ENCODE data around the gene PALD1. TPM values are rescaled to one million over a fixed set of nuclear protein-coding genes. Genes with fewer than 3 reads are reported as not detected.

The PALD1 gene
- total RNA-seq, 1 experiment from 2014 or later, result 33.1 TPM

- Histone ChIP-seq H3K4me3 (replicated peaks in 1 of 2; ENCODE audit: low read depth in 1 of 2, low read length in 2 of 2) (no peak overlapping the region), H3K36me3 (ENCODE audit: control insufficient read depth in 1 of 2, insufficient read depth in 2 of 2, low read length in 2 of 2) (no peaks in the 10 kb centered on the region), H3K9me3 (ENCODE audit: control insufficient read depth in 1 of 2, insufficient read depth in 1 of 2, low read depth in 1 of 2, low read length in 2 of 2) (no peaks in the 10 kb centered on the region), H2AFZ (ENCODE audit: low read depth, low read length, poor library complexity, severe bottlenecking) (no peak overlapping the region), H3K27ac (ENCODE audit: low read depth, low read length) (no peak overlapping the region), H3K79me2 (ENCODE audit: insufficient read depth, low read length) (peaks cover 64% of the 10 kb centered on the region), H3K4me1 (ENCODE audit: control insufficient read depth in 1 of 2, insufficient read depth in 2 of 2, low read length in 2 of 2) (peaks cover 20 to 32% of the 10 kb centered on the region in 2 experiments; a peak in 3 of 4 replicates), H4K20me1 (ENCODE audit: insufficient read depth) (no peaks in the 10 kb centered on the region), H3K27me3 (ENCODE audit: insufficient read depth, low read length) (no peaks in the 10 kb centered on the region), H3K9me2 (ENCODE audit: insufficient read depth) (no peaks in the 10 kb centered on the region), H3K4me2 (ENCODE audit: low read length) (no peak overlapping the region), H3K9ac (ENCODE audit: low read length) (no peak overlapping the region)
- ChIA-PET RAD21 (ENCODE audit: low non-redundant PET in 1 of 2, low total read pairs in 2 of 2, uncharacterized antibody in 2 of 2, unreplicated experiment in 2 of 2) (no interaction called here), POLR2A (no interaction called here), CTCF (no interaction called here)
- intact Hi-C loops (cut with micrococcal nuclease), result no loop called here
- ATAC-seq (no peak), DNase-seq (ENCODE audit: low read depth, low spot score) (no peak)
- TF ChIP-seq EZH2 (IDR thresholded peaks at IDR 0.05) (no peak), SRF (IDR thresholded peaks at IDR 0.05; ENCODE audit: low read depth) (no peak), SIN3A (IDR thresholded peaks at IDR 0.05; ENCODE audit: low read depth) (no peak), ATF3 (IDR thresholded peaks at IDR 0.05) (no peak), POLR2A (IDR thresholded peaks at IDR 0.05; ENCODE audit: borderline replicate concordance, extremely low read depth, insufficient read depth, insufficient read length) (no peak), CBX3 (IDR thresholded peaks at IDR 0.05; ENCODE audit: low read depth) (no peak), POLR2AphosphoS5 (IDR thresholded peaks at IDR 0.05; ENCODE audit: low read depth, low read length) (no peak), ELF1 (IDR thresholded peaks at IDR 0.05; ENCODE audit: borderline replicate concordance, low read depth) (no peak)
- TF ChIP-seq, protein P1, sequence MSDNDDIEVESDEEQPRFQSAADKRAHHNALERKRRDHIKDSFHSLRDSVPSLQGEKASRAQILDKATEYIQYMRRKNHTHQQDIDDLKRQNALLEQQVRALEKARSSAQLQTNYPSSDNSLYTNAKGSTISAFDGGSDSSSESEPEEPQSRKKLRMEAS (IDR thresholded peaks at IDR 0.05), result no peak
- no TSS peak for BruUV-seq (replicated peaks)
Measured at GRCh38 chr10:70510904-70511303, 32.3 kb downstream of the PALD1 start.

GRCh38 chr10:70512149-70512639, 33.6 kb downstream of the PALD1 start:
- H3K4me1 ChIP-seq (ENCODE audit: control insufficient read depth in 1 of 2, insufficient read depth in 2 of 2, low read length in 2 of 2), result peaks cover 20 to 32% of the 10 kb centered on the region in 2 experiments; a peak in 3 of 4 replicates
- intact Hi-C loops (cut with micrococcal nuclease), result no loop called here
- H3K9ac ChIP-seq (ENCODE audit: low read length), result no peak overlapping the region
- ATAC-seq (no peak), DNase-seq (ENCODE audit: low read depth, low spot score) (no peak)
- no peak overlapping the region for H2AFZ ChIP-seq (ENCODE audit: low read depth, low read length, poor library complexity, severe bottlenecking)
- no peak overlapping the region for H3K27ac ChIP-seq (ENCODE audit: low read depth, low read length)
- CTCF ChIA-PET, result no interaction called here
- no peaks in the 10 kb centered on the region for H3K36me3 ChIP-seq (ENCODE audit: control insufficient read depth in 1 of 2, insufficient read depth in 2 of 2, low read length in 2 of 2)
- H3K4me3 ChIP-seq (replicated peaks in 1 of 2; ENCODE audit: low read depth in 1 of 2, low read length in 2 of 2), result no peak overlapping the region
- no peaks in the 10 kb centered on the region for H3K9me3 ChIP-seq (ENCODE audit: control insufficient read depth in 1 of 2, insufficient read depth in 1 of 2, low read depth in 1 of 2, low read length in 2 of 2)
- no peak overlapping the region for H3K4me2 ChIP-seq (ENCODE audit: low read length)
- TF ChIP-seq ZNF274 (IDR thresholded peaks at IDR 0.05; ENCODE audit: low read depth, low read length) (no peak), FOSL1 (IDR thresholded peaks at IDR 0.05; ENCODE audit: low read depth) (no peak), POLR2AphosphoS5 (IDR thresholded peaks at IDR 0.05; ENCODE audit: low read depth, low read length) (no peak), YY1 (IDR thresholded peaks at IDR 0.05; ENCODE audit: extremely low read depth, insufficient replicate concordance, low read depth, low read length) (no peak)
- H3K79me2 ChIP-seq (ENCODE audit: insufficient read depth, low read length), result peaks cover 57% of the 10 kb centered on the region
- no TSS peak for BruUV-seq (replicated peaks)
- RAD21 ChIA-PET (ENCODE audit: low non-redundant PET in 1 of 2, low total read pairs in 2 of 2, uncharacterized antibody in 2 of 2, unreplicated experiment in 2 of 2), result no interaction called here
- no peaks in the 10 kb centered on the region for H3K27me3 ChIP-seq (ENCODE audit: insufficient read depth, low read length)
- POLR2A ChIA-PET, result no interaction called here
- no peaks in the 10 kb centered on the region for H4K20me1 ChIP-seq (ENCODE audit: insufficient read depth)
- H3K9me2 ChIP-seq (ENCODE audit: insufficient read depth), result no peaks in the 10 kb centered on the region

Measured in HCT116 (cell line).